SH-SY5Y (cell line): ENCODE measurements around the gene ERGIC2.

Experiments
- GATA2 ChIP-seq: IDR thresholded peaks from 2 replicates; pipeline ENCODE4 v1.6.1; 2011; ENCODE audit warnings: mild to moderate bottlenecking, low read depth, low read length
- GATA3 ChIP-seq: IDR thresholded peaks from 2 replicates; pipeline ENCODE4 v1.6.1; 2011; ENCODE audit warnings: low read depth, mild to moderate bottlenecking, low read length, moderate library complexity

DNA sequence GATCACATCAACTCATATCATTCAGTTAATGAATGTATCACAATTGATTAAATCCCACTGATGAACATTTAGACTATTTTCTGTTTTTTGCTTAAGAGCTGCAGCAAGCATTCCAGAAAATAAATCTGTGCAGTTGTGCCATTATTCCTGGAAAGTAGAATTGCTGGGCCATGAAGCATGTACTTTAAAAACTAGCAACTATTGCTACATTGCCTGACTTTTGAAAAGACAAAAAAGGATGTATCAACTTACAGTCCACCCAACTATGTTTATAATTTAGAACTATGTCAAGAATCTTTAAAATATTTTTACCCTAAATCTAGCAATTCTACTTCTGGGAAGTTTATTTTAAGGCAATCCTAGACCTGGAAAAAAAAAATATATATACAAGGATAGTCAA, 33.4 kb upstream of the ERGIC2 start:
- no peak for TF ChIP-seq GATA2
- no peak for TF ChIP-seq GATA3
